ENCODE measurements around the gene PADI1.

PADI1 gene

GRCh38 chr1:17198476-17199258 lies 6.3 kb upstream of the PADI1 start:
- no peak for DNase-seq

DNA sequence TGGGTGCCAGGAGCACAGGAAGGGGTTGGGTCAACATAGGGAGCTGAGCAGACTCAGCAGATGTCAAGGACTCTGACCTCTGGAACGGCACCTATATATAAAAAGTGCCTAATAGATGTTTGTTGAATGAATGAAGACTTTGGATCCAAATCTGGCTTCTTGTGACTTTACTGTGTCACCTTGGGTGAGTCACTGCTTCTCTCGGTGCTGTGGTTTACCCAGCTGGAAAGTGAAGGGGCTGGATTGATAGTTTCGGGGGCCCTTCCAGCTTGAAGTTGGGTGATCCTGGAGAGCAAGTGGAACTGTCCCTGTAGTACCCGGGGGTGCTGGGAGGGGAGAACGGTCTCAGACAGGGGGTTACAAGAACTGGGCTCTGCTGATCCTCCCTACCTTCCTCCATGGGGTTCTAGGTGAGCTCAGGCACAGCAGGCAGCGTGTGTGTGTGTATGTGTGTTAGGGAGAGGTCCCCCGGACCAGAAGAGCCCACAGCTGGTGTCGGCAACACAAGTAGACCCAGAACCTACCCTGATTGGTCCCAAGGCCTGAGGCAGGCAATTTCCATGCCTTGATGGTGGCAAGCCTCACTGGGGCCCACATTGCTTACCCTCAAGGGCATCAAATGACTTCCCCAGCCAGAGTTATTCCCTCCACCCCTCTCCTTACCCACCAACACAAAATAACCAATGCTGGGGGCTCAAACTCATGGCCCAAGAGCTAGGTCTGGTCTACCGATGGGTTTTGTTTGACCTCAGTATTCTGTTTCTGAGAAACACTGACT lies 5.5 kb upstream of the PADI1 start:
- DNase-seq, result no peak

GRCh38 chr1:17200246-17200645 lies 4.7 kb upstream of the PADI1 start:
- no peak for DNase-seq

- DNase-seq, result no peak
Observed at GRCh38 chr1:17200756-17201155, 4.2 kb upstream of the PADI1 start.

GRCh38 chr1:17201201-17202021 lies 3.5 kb upstream of the PADI1 start:
- DNase-seq, result no peak

DNA sequence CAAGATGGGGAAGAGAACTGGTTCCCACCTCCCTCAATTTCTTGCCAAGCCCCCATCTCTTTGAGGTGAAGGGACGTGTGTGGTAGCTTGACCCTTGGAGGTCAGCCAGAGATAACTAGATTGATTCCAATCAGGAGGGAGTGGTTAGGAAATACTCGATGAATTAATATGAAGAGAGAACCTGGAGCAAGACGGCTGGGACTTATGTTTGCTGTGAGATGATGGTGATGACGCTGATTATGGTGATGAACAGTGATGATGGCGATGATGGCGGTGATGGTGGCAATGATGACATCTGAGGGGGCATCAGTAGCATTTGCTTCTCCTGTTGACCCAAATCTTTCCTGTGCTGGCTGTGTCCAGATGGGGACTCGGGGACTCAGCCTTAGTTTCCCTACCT lies 724 bp downstream of the PADI1 start:
- no peak for DNase-seq

DNA sequence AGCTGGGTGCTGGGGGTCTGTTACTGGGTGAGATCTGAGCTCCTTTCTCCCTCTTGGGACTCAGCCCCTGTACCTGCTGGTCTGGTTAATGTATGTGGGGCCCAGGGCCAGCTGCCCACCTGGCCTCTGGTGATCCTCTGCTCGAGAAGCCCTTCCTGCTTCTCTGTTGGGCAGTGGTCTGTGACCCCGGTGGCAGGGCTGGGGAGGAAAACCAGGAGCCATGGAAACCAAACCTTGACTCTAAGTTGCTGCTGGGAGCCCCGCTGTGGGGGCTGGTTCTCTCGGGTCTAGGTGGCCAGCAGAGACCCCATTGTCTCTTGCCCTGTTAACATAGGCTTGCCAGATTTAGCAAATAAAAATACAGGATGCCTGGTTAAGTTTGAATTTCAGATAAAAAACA lies 1.3 kb downstream of the PADI1 start:
- no peak for DNase-seq

DNA sequence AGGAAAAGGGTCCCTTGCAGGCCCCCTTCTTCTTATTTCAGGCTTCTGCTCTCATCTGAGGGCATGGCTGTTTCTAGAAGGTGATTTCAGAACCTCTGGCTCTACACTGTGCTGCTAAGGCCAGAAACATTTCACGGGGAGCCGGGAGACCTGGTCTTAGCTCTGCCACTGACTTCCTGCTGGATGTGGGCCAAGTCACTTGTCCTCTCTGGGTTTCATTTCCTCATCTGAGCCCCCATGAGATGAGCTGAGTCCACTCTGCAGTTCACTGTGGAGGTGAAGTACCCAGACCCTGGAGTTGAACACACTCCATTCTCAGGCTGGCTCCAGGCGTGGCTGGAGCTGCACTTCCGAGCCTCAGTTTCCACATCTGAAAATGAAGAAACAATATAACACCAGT lies 2.1 kb downstream of the PADI1 start:
- peak; percentile 32 for DNase-seq

DNA sequence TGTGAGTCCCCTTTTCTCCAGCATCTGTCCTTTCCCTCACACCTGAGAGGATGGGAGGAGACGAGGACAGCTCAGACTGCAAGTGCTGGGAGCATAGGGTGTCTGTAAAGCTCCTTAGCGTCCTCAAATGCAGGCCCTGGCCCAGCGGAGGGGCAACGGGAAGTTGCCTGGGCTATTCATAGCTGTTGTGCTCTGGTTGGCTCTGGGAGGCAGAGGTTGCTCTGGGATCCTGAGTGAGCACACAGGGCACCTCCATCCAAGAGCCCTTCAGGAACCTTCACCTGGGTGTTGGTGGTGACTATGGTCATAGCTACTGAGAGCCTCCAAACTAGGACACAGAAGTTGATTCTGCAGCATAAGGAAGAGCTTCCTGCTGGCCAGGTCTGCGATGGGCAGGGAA lies 2.6 kb downstream of the PADI1 start:
- DNase-seq, result no peak

DNA sequence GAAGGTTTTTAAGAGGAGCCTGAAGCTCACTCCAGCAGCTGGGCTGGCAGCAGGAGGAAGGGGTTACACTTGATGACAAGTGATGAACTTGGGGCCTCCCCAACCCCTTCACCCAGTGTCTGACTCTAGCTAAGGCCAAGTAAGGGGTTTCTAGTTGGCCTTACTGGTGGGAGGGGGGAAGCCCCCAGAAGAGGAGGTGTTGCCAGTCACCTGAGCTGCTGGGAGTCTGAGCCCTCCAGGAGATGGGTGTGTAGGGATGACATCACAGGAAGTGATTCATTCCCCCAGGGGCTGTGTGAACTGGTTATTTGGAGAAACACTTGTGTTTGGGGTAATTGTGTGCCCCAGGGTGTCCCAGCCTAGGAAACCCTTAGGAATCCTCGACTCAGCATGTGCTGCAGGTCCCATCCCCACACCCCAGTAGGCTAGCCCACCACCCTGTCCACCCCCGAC lies 3.1 kb downstream of the PADI1 start:
- no peak for DNase-seq

DNA sequence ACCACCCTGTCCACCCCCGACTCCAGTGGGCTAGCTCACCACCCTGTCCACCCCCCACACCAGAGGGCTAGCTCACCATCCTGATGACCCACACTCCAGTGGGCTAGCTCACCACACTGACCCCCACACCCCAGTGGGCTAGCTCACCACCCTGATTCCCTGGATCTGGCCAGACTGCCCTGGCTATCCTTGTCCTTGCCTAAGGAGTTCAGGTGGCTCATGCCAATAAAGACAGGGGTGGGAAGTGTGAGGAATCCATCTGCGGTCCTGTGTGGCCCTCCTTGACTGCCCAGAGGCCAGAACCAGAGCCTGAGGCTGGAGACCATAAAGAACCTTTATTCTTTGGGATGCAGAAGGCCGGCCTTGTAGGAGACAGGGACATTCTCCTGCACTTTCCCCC lies 3.6 kb downstream of the PADI1 start:
- no peak for DNase-seq

DNA sequence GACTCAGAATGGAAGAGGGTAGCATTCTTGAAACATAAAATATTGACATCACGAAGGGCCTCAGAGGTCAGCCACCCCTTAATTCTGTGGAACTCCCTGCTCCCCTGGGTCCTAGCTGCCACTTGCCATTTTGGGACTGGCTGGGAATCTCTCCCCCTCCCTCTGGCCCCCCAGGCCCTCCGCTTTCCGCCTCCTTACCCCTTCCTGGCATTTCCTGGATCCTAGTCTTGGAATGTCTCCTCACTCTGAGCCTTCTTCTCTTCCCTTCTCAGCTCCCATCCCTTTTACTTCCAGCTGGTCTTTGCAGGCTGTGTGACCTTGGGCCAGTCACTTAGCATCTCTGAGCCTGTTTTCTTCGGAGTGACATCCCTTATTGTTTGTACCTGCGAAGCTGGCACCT lies 4.5 kb downstream of the PADI1 start:
- no peak for DNase-seq

- no peak for DNase-seq
Observed at GRCh38 chr1:17210176-17210575, 5.2 kb downstream of the PADI1 start.

DNA sequence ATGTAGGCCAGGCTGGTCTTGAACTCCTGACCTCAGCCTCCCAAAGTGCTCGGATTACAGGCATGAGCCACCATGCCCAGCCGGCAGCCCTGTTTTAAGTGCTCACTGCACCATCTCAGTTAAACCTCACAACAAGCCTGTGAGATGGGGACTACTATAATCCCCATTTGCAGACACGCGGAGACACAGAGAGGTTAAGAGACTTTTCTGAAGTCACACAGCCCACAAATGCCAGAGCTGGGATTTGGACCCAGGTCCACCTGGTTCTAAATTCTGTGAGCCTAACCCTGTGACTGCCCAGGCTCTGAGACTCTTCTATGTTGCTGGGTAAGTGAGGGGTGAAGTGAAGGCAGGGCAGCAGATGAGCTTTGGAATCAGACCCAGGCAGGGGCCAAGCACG lies 6.4 kb downstream of the PADI1 start:
- no peak for DNase-seq

DNA sequence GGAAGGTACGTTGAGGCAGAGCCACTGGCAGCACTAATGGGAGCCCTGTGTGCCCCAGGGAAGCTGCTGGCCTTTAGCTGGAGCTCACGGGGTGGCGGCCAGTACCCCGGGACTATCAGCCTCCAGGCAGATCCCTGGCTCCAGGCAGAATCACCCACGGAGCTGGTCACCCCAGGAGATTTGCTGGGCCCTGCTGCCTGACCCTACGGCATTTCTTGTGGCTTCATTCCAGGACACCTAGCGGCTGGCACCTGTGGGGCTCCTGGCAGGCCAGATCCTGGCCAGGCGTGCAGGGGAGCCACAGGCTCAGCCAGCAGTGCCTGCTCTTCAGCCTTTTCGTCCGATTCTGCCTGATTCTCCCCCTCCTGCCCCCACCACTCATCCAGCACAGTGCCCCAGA lies 7.1 kb downstream of the PADI1 start:
- no peak for DNase-seq

DNA sequence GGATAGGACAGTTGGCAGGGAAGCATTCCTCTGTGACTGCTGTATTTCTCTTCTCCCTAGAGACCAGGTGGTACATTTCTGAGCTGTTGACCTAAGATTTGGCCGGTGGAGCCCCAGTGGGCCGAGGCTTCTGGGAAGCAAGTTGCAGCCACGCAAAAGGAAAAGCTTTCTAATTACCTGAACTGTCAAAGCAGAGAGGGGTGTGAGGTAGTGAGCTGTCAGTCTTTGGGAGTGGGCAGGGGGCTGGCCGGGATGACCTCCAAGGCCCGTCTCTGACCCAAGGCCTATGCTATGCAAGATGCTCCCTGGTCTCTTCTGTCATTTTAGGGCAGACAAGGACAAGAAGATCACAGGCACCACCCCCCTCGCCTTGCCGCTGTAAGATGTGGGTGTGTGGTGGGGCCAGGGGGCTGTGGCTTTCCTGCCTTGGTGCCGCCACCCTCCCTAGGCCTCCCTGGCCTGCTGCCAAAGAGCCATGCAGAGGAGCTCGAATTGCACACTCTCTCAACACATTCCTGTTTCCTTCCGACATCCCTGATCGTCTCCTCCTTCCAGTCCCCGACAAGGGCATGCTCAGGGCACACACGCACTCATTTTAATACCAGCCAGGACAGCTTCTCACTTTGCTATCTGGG lies 7.7 kb downstream of the PADI1 start:
- peak; percentile 10 for DNase-seq

- DNase-seq, result no peak
Observed at GRCh38 chr1:17213148-17213781, 8.3 kb downstream of the PADI1 start.

DNA sequence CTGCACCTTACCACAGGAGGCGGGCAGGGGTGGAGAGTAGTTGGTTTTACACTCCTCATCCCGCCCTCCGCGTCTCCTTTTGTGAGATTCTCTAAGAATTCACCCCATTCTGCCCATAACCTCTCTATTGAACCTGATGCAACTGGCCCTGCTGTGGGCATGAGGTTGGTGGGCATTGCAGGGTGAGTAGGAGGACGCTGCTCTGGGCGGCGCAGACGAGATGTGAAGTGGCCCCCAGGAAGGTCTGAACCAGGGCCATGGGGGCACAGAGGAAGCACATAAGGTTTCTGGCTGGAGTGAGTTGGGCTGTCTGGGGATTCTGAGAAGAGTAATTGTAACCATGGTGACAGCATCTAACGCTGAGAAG lies 8.8 kb downstream of the PADI1 start:
- DNase-seq, result no peak

GRCh38 chr1:17214876-17215544 lies 10.1 kb downstream of the PADI1 start:
- no peak for DNase-seq

- DNase-seq, result no peak
Observed at GRCh38 chr1:17215545-17215890, 10.6 kb downstream of the PADI1 start.

DNA sequence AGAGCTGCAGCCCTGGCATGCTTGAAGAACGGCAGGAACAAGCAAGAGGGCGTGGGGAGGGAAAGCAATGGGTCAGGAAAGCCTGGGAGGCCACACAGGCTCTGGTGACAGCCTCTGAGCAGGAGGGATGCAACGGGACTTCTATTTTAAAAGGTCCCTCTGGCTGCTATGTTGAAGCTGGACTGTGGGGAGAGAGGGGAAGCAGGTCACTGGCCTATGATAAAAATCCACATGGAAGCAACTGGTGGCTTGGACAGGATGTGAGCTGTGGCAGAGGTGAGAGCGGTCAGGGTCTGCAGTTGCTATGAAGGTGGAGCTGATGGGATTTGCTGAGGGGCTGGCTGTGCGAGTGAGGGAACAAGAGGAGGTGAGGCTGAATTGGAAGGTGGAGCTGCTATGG lies 11.2 kb downstream of the PADI1 start:
- no peak for DNase-seq

DNA sequence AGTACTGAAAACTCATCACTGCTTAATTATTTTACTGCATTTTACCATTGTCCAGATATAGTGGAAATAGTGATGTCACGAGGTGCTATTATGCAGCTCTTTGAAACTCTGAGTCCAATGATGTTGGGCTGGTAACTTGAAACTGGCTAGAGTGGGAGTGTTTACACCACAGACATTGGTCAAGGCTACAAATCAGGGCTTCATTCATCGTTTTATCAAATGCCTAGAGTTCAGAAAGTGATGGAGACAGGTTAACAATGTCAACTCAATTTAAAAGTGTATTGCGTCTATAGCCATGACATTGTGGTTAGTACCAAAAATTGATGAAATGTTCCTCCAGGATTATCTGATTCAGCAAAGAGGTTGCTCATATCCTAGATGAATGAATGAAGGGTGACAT lies 12.7 kb downstream of the PADI1 start:
- DNase-seq, result no peak

All from NCI-H2029 treated with DMSO at 0.1 percent for 48 hours (cell line).